NOMO-1 (cell line): ENCODE results near the gene TMEM150B.

Source experiments
- DNase-seq, 2 experiments: peaks; one replicate each; lab custom pipeline; 2025; ENCODE audit not compliant: unreplicated experiment in 2 of 2; lab: John Stamatoyannopoulos, UW

Gene TMEM150B

GRCh38 chr19:55355213-55355821 lies 30.2 kb upstream of the TMEM150B start:
- DNase-seq = no peak

GRCh38 chr19:55354698-55355212 lies 29.6 kb upstream of the TMEM150B start, which contains the start of gene COX6B2:
Gene COX6B2 (minus strand): TSS chr19:55354719. CDS start chr19:55354521, 198 bp downstream.
- DNase-seq = no peak

- DNase-seq = peak; percentile 22 to 25
These were observed 28.9 kb upstream of the TMEM150B start for GRCh38 chr19:55353803-55354697.

GRCh38 chr19:55353356-55353802 lies 28.2 kb upstream of the TMEM150B start:
- DNase-seq = no peak

GRCh38 chr19:55352549-55353145 lies 27.5 kb upstream of the TMEM150B start:
- no peak for DNase-seq

- no peak for DNase-seq
These were observed 26.9 kb upstream of the TMEM150B start for GRCh38 chr19:55352040-55352439.

GRCh38 chr19:55350620-55351315 lies 25.6 kb upstream of the TMEM150B start:
- no peak for DNase-seq

- DNase-seq = no peak
These were observed 23.3 kb upstream of the TMEM150B start for GRCh38 chr19:55348317-55349034.

GRCh38 chr19:55347442-55348009 lies 22.4 kb upstream of the TMEM150B start:
- DNase-seq = no peak

GRCh38 chr19:55346725-55347441 lies 21.7 kb upstream of the TMEM150B start:
- DNase-seq = no peak

- no peak for DNase-seq
These were observed 20.9 kb upstream of the TMEM150B start for GRCh38 chr19:55345818-55346724.

- DNase-seq = no peak
These were observed 20.1 kb upstream of the TMEM150B start for GRCh38 chr19:55345101-55345817.

GRCh38 chr19:55344444-55344843 lies 19.3 kb upstream of the TMEM150B start:
- no peak for DNase-seq

GRCh38 chr19:55341595-55342531 lies 16.7 kb upstream of the TMEM150B start:
- DNase-seq = no peak

- peak; percentile 24 to 28 for DNase-seq
These were observed 16.0 kb upstream of the TMEM150B start for GRCh38 chr19:55341171-55341588.

- peak in 1 of 2 experiments; percentile 22 for DNase-seq
These were observed 15.6 kb upstream of the TMEM150B start for GRCh38 chr19:55340784-55341147.
